A549 treated with CpdA at 1 μM for 4 hours (cell line): ENCODE results near the gene PCDH17. TPM values are rescaled to one million over a fixed set of nuclear protein-coding genes. Genes with fewer than 3 reads are reported as not detected.

Experiments used
- total RNA-seq: library from RNA; stranded (reverse); fragments of 200-300 nt; extraction: Qiagen RNA extraction; gene quantifications from 5 replicates; pipeline ENCODE4 v1.2.3, GENCODE V29; 2022; ENCODE audit warnings: low read depth

The PCDH17 gene
- 0.01 TPM in 1 of 5 replicates, not detected in the others for total RNA-seq

GRCh38 chr13:57631596-57632275, at the start of gene PCDH17:
TSS of gene PCDH17 (plus strand) at chr13:57631744. CDS start at chr13:57632547, 803 bp downstream.

